ENCODE results near the gene MYO16. TPM values are rescaled to one million over a fixed set of nuclear protein-coding genes. Genes with fewer than 3 reads are reported as not detected.
"Not testable (repeated sequence)": the region's sequence is repeated elsewhere in the genome, so short reads cannot be mapped to it uniquely, and the experiment has no call there.

The MYO16 gene
- total and polyA plus RNA-seq, 12 donors: 0.56 to 2.4 (median 1.4) TPM

DNA sequence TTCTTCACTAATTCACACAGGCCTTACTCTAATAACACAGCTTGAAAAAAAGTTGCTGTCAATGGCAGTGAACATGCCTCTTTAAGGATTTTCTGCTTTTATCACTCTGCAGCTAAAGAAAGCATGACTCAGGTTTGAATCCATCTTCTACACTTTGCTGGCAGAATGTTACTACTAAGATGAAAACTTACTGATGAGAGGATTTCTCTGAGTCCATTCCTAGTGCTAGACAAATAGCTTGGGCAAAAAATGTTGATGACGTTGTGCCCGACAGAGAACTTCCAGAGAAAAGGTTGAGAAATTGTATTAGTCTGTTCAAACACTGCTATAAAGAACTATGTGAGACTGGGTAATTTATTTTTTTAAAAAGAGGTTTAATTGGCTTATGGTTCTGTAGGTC lies 585.0 kb downstream of the MYO16 start:
- 88 to 91% (median 90%) methylated on average over 2 of the region's 2 CpGs for WGBS, 4 donors
- TF ChIP-seq POLR2A (IDR thresholded peaks at IDR 0.05) (no peak), CTCF (IDR thresholded peaks at IDR 0.05) (no peak)
- no peak overlapping the region for H3K4me3 ChIP-seq
- no peaks in the 10 kb centered on the region for H3K4me1 ChIP-seq (replicated peaks in 1 of 2)
- H3K36me3 ChIP-seq (replicated peaks in 1 of 2): no peaks in the 10 kb centered on the region
- DNase-seq: no peak
- intact Hi-C loops (cut with DNase I): no loop called here
- no peak overlapping the region for H3K27ac ChIP-seq
- H3K9me3 ChIP-seq (replicated peaks in 1 of 3): no peaks in the 10 kb centered on the region
- no peaks in the 10 kb centered on the region for H3K27me3 ChIP-seq

DNA sequence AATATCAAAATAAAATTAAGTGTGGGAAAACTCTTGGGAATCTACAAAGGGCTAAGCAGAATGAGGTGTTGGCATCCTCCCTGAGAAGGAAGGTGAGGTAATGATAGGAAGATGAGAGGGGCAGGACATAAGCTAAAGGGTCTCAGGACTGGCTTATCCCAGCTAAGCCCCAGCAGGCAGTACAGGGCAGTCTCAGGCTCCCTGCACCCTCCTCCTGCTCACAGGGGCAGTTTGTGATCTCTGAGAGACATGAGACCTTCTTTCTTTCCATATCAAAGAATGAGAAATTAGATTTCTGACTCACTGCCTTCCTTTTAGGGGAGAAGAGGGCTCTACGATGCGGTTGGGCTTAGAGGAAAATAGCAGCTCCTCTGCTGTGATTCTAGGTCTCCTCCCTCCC lies 586.0 kb downstream of the MYO16 start:
- Histone ChIP-seq H3K36me3 (replicated peaks in 1 of 2) (no peaks in the 10 kb centered on the region), H3K27ac (no peak overlapping the region), H3K27me3 (no peaks in the 10 kb centered on the region), H3K4me3 (no peak overlapping the region), H3K9me3 (replicated peaks in 1 of 3) (no peaks in the 10 kb centered on the region), H3K4me1 (replicated peaks in 1 of 2) (no peaks in the 10 kb centered on the region)
- no peak for DNase-seq
- TF ChIP-seq POLR2A (IDR thresholded peaks at IDR 0.05) (no peak), CTCF (IDR thresholded peaks at IDR 0.05) (no peak)
- 55 to 73% (median 67%) methylated on average over 2 of the region's 2 CpGs for WGBS, 4 donors
- intact Hi-C loops (cut with DNase I): no loop called here

- 59 to 98% (median 68%) methylated on average over 2 of the region's 2 CpGs for WGBS, 4 donors
- intact Hi-C loops (cut with DNase I); H3K27me3 ChIP-seq; H3K36me3 ChIP-seq (replicated peaks in 1 of 2); DNase-seq; H3K4me3 ChIP-seq; H3K4me1 ChIP-seq (replicated peaks in 1 of 2); H3K27ac ChIP-seq; H3K9me3 ChIP-seq (replicated peaks in 1 of 3): not testable (repeated sequence)
Measured at GRCh38 chr13:109217510-109217909, 588.1 kb downstream of the MYO16 start.

GRCh38 chr13:109220631-109221030 lies 591.2 kb downstream of the MYO16 start:
- TF ChIP-seq POLR2A (IDR thresholded peaks at IDR 0.05) (no peak), CTCF (IDR thresholded peaks at IDR 0.05) (no peak)
- DNase-seq: no peak
- H3K4me3 ChIP-seq: no peak overlapping the region
- intact Hi-C loops (cut with DNase I): no loop called here
- WGBS, 4 donors: 84 to 92% (median 86%) methylated on average over 3 of the region's 3 CpGs
- no peak overlapping the region for H3K27ac ChIP-seq
- H3K4me1 ChIP-seq (replicated peaks in 1 of 2): no peaks in the 10 kb centered on the region
- H3K9me3 ChIP-seq (replicated peaks in 1 of 3): peaks cover 0 to 3% (median 0%) of the 10 kb centered on the region in 3 donors
- no peaks in the 10 kb centered on the region for H3K27me3 ChIP-seq
- H3K36me3 ChIP-seq (replicated peaks in 1 of 2): no peaks in the 10 kb centered on the region

- 67 to 83% (median 78%) methylated on average over 4 of the region's 4 CpGs for WGBS, 4 donors
- no peak overlapping the region for H3K4me3 ChIP-seq
- peaks cover 0 to 3% (median 0%) of the 10 kb centered on the region in 3 donors for H3K9me3 ChIP-seq (replicated peaks in 1 of 3)
- no peak for TF ChIP-seq POLR2A (IDR thresholded peaks at IDR 0.05)
- no peak for TF ChIP-seq CTCF (IDR thresholded peaks at IDR 0.05)
- no peaks in the 10 kb centered on the region for H3K4me1 ChIP-seq (replicated peaks in 1 of 2)
- DNase-seq: no peak
- H3K36me3 ChIP-seq (replicated peaks in 1 of 2): no peaks in the 10 kb centered on the region
- no peak overlapping the region for H3K27ac ChIP-seq
- intact Hi-C loops (cut with DNase I): no loop called here
- no peaks in the 10 kb centered on the region for H3K27me3 ChIP-seq
Measured at GRCh38 chr13:109224033-109224432, 594.6 kb downstream of the MYO16 start.
